Nephron progenitor cell (in vitro differentiated cells): ENCODE results near the gene RABGAP1.

Experiments used
- DNase-seq: peaks from one replicate; pipeline ENCODE4 v3.0.0; 2021
- H3K27ac Mint-ChIP-seq: 2 replicates; pipeline ENCODE4 v1.8.0; 2021; ENCODE audit warnings: mild to moderate bottlenecking, moderate library complexity, mixed read lengths
- H3K27me3 Mint-ChIP-seq: 2 replicates; pipeline ENCODE4 v1.8.0; 2021; ENCODE audit warnings: mild to moderate bottlenecking, low read depth, mixed read lengths; ENCODE audit not compliant: poor library complexity
- H3K36me3 Mint-ChIP-seq: 2 replicates; pipeline ENCODE4 v1.8.0; 2021; ENCODE audit warnings: low read depth, mixed read lengths
- H3K4me1 Mint-ChIP-seq: 2 replicates; pipeline ENCODE4 v1.8.0; 2021; ENCODE audit warnings: mixed read lengths
- H3K4me3 Mint-ChIP-seq: 2 replicates; pipeline ENCODE4 v1.8.0; 2021; ENCODE audit warnings: mild to moderate bottlenecking, moderate library complexity, mixed read lengths
- H3K9me3 Mint-ChIP-seq: 2 replicates; pipeline ENCODE4 v1.8.0; 2021; ENCODE audit warnings: mild to moderate bottlenecking, moderate library complexity, mixed read lengths
- TF ChIP-seq, protein P1 (sequence below): fragments of 200-600 bp; sonication (generic); IDR thresholded peaks from 2 replicates; pipeline ENCODE4 v1.5.0; 2021; ENCODE audit warnings: antibody characterized with exemption

RABGAP1 gene

DNA sequence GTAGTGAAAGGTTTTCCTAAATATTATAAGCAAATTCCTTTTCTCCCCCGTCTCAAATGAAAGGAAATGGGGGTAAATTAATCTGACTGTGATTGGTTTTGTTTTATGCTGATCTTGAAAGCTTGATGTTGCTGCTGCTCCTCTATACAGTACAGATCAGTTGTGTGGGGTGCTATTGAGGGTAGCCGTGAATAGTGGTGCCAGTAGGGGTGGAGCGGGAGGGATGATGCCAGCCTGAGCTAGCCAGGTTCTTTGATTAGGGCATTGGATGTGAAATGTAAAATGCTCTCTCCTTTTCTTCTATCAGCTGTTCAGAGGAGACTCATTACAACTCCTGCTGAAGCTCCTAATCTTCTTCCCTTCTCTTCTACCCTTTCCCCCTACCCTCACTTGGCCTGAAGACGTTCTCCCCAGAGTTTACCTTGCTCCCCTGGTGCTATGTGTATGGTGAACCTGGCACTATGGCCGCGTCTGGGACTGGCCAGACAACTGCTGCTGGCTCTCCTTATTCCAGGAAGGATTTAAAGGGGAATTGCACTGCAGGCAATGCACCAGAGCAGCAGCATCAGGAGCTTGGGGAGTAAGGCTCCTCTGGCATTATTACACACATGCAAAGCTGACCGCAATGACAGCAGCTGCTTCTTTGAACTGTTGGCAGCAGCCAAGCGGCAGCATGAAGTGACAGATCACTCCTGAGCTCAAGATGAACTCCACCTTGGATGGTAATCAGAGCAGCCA is 93.2 kb downstream of the RABGAP1 start:
- Mint-ChIP-seq H3K9me3 (no peaks in the 10 kb centered on the region), H3K4me1 (peaks cover 21% of the 10 kb centered on the region), H3K4me3 (no peak overlapping the region), H3K36me3 (peaks cover 10% of the 10 kb centered on the region), H3K27me3 (no peaks in the 10 kb centered on the region), H3K27ac (peak overlapping the region; percentile 79)
- DNase-seq, result no peak
- TF ChIP-seq, protein P1, sequence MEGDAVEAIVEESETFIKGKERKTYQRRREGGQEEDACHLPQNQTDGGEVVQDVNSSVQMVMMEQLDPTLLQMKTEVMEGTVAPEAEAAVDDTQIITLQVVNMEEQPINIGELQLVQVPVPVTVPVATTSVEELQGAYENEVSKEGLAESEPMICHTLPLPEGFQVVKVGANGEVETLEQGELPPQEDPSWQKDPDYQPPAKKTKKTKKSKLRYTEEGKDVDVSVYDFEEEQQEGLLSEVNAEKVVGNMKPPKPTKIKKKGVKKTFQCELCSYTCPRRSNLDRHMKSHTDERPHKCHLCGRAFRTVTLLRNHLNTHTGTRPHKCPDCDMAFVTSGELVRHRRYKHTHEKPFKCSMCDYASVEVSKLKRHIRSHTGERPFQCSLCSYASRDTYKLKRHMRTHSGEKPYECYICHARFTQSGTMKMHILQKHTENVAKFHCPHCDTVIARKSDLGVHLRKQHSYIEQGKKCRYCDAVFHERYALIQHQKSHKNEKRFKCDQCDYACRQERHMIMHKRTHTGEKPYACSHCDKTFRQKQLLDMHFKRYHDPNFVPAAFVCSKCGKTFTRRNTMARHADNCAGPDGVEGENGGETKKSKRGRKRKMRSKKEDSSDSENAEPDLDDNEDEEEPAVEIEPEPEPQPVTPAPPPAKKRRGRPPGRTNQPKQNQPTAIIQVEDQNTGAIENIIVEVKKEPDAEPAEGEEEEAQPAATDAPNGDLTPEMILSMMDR, result no peak

GRCh38 chr9:123034881-123035510 is 94.2 kb downstream of the RABGAP1 start:
- Mint-ChIP-seq H3K4me1 (peaks cover 21% of the 10 kb centered on the region), H3K27ac (no peak overlapping the region), H3K9me3 (no peaks in the 10 kb centered on the region), H3K4me3 (no peak overlapping the region), H3K36me3 (peaks cover 9% of the 10 kb centered on the region), H3K27me3 (no peaks in the 10 kb centered on the region)
- DNase-seq, result no peak
- TF ChIP-seq, protein P1, result no peak

GRCh38 chr9:123035791-123036190 is 95.0 kb downstream of the RABGAP1 start:
- TF ChIP-seq, protein P1, result no peak
- H3K9me3 Mint-ChIP-seq, result no peaks in the 10 kb centered on the region
- H3K36me3 Mint-ChIP-seq, result peaks cover 9% of the 10 kb centered on the region
- no peak for DNase-seq
- H3K27ac Mint-ChIP-seq, result no peak overlapping the region
- no peaks in the 10 kb centered on the region for H3K27me3 Mint-ChIP-seq
- H3K4me3 Mint-ChIP-seq, result no peak overlapping the region
- peaks cover 21% of the 10 kb centered on the region for H3K4me1 Mint-ChIP-seq

- TF ChIP-seq, protein P1, result no peak
- Mint-ChIP-seq H3K9me3 (no peaks in the 10 kb centered on the region), H3K4me1 (peaks cover 21% of the 10 kb centered on the region), H3K27ac (peak overlapping the region; percentile 23), H3K27me3 (no peaks in the 10 kb centered on the region), H3K36me3 (peaks cover 16% of the 10 kb centered on the region), H3K4me3 (no peak overlapping the region)
- DNase-seq, result no peak
These were observed 96.2 kb downstream of the RABGAP1 start for GRCh38 chr9:123036893-123037545.

DNA sequence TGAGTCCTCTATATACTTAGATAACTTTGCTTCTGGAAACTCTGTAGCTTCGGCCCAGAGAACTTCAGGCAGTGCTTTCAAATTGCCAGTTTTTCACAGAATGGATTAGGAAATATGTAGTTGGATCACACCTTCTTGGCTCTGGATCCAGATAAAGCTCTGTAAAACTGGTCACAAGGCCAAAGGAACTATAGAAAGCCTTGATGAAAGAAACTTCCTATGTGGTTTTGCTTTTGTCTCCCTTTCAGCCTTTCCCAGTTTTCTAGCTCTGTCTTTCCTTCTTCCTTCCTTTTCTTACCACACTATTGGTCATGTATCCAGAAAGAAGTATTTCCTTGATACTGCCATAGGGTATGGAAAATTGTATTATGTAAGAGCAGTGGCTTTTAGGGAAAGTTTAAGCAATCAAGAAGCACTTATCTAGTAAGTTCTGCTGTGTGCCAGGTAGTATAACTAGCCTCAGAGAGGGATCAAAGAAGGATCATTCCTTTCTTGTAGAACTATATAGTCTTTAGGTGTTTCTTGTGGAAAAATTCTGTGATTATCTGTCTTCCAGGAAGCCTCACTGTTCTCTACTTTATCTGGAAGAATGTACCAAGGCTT is 98.9 kb downstream of the RABGAP1 start:
- Mint-ChIP-seq H3K27ac (peak overlapping the region; percentile 30), H3K27me3 (no peaks in the 10 kb centered on the region), H3K4me1 (peaks cover 5% of the 10 kb centered on the region), H3K4me3 (no peak overlapping the region), H3K36me3 (peaks cover 36% of the 10 kb centered on the region), H3K9me3 (peaks cover 12% of the 10 kb centered on the region)
- TF ChIP-seq, protein P1, result no peak
- DNase-seq, result no peak
